Stomach (tissue), 9 donors: Measurements from ENCODE around the gene DOCK1. TPM values are rescaled to one million over a fixed set of nuclear protein-coding genes. Genes with fewer than 3 reads are reported as not detected.

ENCODE experiments used
- DNase-seq, 2 donors: peaks; one replicate each; pipeline versions ENCODE4 v3.0.0 to v3.0.0-alpha.2; 2013 to 2019
- H3K27ac ChIP-seq, 5 donors: fragments of 200-600 bp in 4 of 5; sonication (generic) in 4 of 5; one replicate each; pipeline ENCODE4 v1.5.1; 2013 to 2019; ENCODE audit warnings: mild to moderate bottlenecking in 1 of 5, moderate library complexity in 1 of 5
- H3K27me3 ChIP-seq, 3 donors: fragments of 200-600 bp; sonication (generic); one replicate each; pipeline ENCODE4 v1.5.1; 2017 to 2019; ENCODE audit warnings: mixed run types in 1 of 3
- H3K36me3 ChIP-seq, 4 donors: fragments of 200-600 bp; sonication (generic); 1 replicate in 3 of 4; 2 replicates in 1 of 4; pipeline ENCODE4 v1.5.1; 2016 to 2019
- H3K4me1 ChIP-seq, 4 donors: fragments of 200-600 bp; sonication (generic); one replicate each; pipeline ENCODE4 v1.5.1; 2016 to 2019
- H3K4me3 ChIP-seq, 4 donors: fragments of 200-600 bp; sonication (generic) in 3 of 4; one replicate each; pipeline ENCODE4 v1.5.1; 2016 to 2019; ENCODE audit warnings: mild to moderate bottlenecking in 1 of 4
- H3K9me3 ChIP-seq, 4 donors: fragments of 200-600 bp; sonication (generic); one replicate each; pipeline ENCODE4 v1.5.1; 2016 to 2019
- CTCF ChIP-seq, 7 experiments: fragments of 450-650 bp in 4 of 7; fragments of 200-600 bp in 3 of 7; sonication (generic) in 3 of 7; IDR thresholded peaks; one replicate each; pipeline ENCODE4 v1.5.1; 2016 to 2019; ENCODE audit warnings: antibody characterized with exemption in 7 of 7, control low read depth in 2 of 7, mild to moderate bottlenecking in 1 of 7
- EP300 ChIP-seq: sonication (generic); formaldehyde crosslinking; IDR thresholded peaks from one replicate; pipeline ENCODE4 v1.6.1; 2017; ENCODE audit warnings: antibody characterized with exemption
- POLR2A ChIP-seq, 4 donors: fragments of 450-650 bp; IDR thresholded peaks; one replicate each; pipeline ENCODE4 v1.6.1; 2016; ENCODE audit warnings: antibody characterized with exemption in 4 of 4, control low read depth in 2 of 4, mild to moderate bottlenecking in 1 of 4, moderate library complexity in 1 of 4
- POLR2AphosphoS5 ChIP-seq, 3 donors: sonication (generic); formaldehyde crosslinking; IDR thresholded peaks; one replicate each; pipeline ENCODE4 v1.6.1; 2016; ENCODE audit warnings: antibody characterized with exemption in 3 of 3
- WGBS, 5 donors: extraction: QIAGEN DNeasy Blood & Tissue Kit in 3 of 5; methylation state at CpG; one replicate each; pipeline versions ENCODE4 v1.1.5 to v1.1.7; 2013 to 2018; 5-methylcytosine and 5-hydroxymethylcytosine counted together
- intact Hi-C: fragments of 100-400 bp; cut with DNase I; formaldehyde crosslinking; loops from one replicate; pipeline ENCODE4 v1.15.1; 2023; ENCODE audit warnings: low total_unique reads
- polyA plus RNA-seq, 3 donors: library from polyadenylated mRNA; stranded (reverse); fragments of 200-250 nt; gene quantifications; one replicate each; pipeline ENCODE4 v1.2.3, GENCODE V29; 2013
- total RNA-seq, 5 donors: library from RNA; depleted of rRNA; stranded (reverse); fragments of >200 nt; gene quantifications; one replicate each; pipeline versions ENCODE4 v1.1.0 to v1.2.3, GENCODE V29; 2014 to 2016
- donor health status: healthy with polysubstance abuse.
- donor health status: Bipolar disorder and iron deficiency.
- donor health status: healthy.

The DOCK1 gene
- total and polyA plus RNA-seq, 8 donors, result 8.4 to 114 (median 35.0) TPM

GRCh38 chr10:127091354-127091753 is 186.1 kb downstream of the DOCK1 start:
- no peak for TF ChIP-seq EP300
- no peak for TF ChIP-seq POLR2AphosphoS5 (IDR thresholded peaks at IDR 0.05)
- no peak for TF ChIP-seq POLR2A (IDR thresholded peaks at IDR 0.05)
- TF ChIP-seq CTCF (IDR thresholded peaks at IDR 0.05), result no peak
- no peak overlapping the region for H3K4me3 ChIP-seq
- DNase-seq, result no peak
- H3K27me3 ChIP-seq, result no peaks in the 10 kb centered on the region
- no peaks in the 10 kb centered on the region for H3K9me3 ChIP-seq
- no peaks in the 10 kb centered on the region for H3K4me1 ChIP-seq
- no peak overlapping the region for H3K27ac ChIP-seq
- intact Hi-C loops, result no loop called here
- 80 to 92% (median 90%) methylated on average over 7 of the region's 7 CpGs for WGBS, 5 donors
- H3K36me3 ChIP-seq, result peaks cover 0 to 54% (median 44%) of the 10 kb centered on the region in 4 donors

GRCh38 chr10:127092916-127093315 is 187.7 kb downstream of the DOCK1 start:
- WGBS, 5 donors, result 83 to 92% (median 87%) methylated on average over 9 of the region's 9 CpGs
- Histone ChIP-seq H3K27me3 (no peaks in the 10 kb centered on the region), H3K9me3 (no peaks in the 10 kb centered on the region), H3K27ac (no peak overlapping the region), H3K4me1 (no peaks in the 10 kb centered on the region), H3K36me3 (peaks cover 0 to 60% (median 48%) of the 10 kb centered on the region in 4 donors), H3K4me3 (no peak overlapping the region)
- DNase-seq, result no peak
- intact Hi-C loops, result no loop called here
- TF ChIP-seq EP300, result no peak
- TF ChIP-seq POLR2A (IDR thresholded peaks at IDR 0.05), result no peak
- TF ChIP-seq POLR2AphosphoS5 (IDR thresholded peaks at IDR 0.05), result no peak
- no peak for TF ChIP-seq CTCF (IDR thresholded peaks at IDR 0.05)

- H3K4me1 ChIP-seq, result no peaks in the 10 kb centered on the region
- peaks cover 0 to 66% (median 51%) of the 10 kb centered on the region in 4 donors for H3K36me3 ChIP-seq
- 92 to 98% (median 94%) methylated on average over 4 of the region's 4 CpGs for WGBS, 5 donors
- intact Hi-C loops, result no loop called here
- H3K4me3 ChIP-seq, result no peak overlapping the region
- H3K27ac ChIP-seq, result no peak overlapping the region
- no peaks in the 10 kb centered on the region for H3K9me3 ChIP-seq
- DNase-seq, result no peak
- TF ChIP-seq POLR2AphosphoS5 (IDR thresholded peaks at IDR 0.05) (no peak), CTCF (IDR thresholded peaks at IDR 0.05) (no peak), POLR2A (IDR thresholded peaks at IDR 0.05) (no peak), EP300 (no peak)
- no peaks in the 10 kb centered on the region for H3K27me3 ChIP-seq
These were observed 189.8 kb downstream of the DOCK1 start for GRCh38 chr10:127094984-127095383.

- no peak overlapping the region for H3K4me3 ChIP-seq
- H3K27ac ChIP-seq, result no peak overlapping the region
- intact Hi-C loops, result no loop called here
- no peaks in the 10 kb centered on the region for H3K27me3 ChIP-seq
- no peaks in the 10 kb centered on the region for H3K4me1 ChIP-seq
- TF ChIP-seq POLR2AphosphoS5 (IDR thresholded peaks at IDR 0.05), result no peak
- no peak for TF ChIP-seq CTCF (IDR thresholded peaks at IDR 0.05)
- TF ChIP-seq POLR2A (IDR thresholded peaks at IDR 0.05), result no peak
- no peak for TF ChIP-seq EP300
- DNase-seq, result no peak
- no peaks in the 10 kb centered on the region for H3K9me3 ChIP-seq
- H3K36me3 ChIP-seq, result peaks cover 0 to 52% (median 31%) of the 10 kb centered on the region in 4 donors
- WGBS, 5 donors, result 84 to 92% (median 89%) methylated on average over 10 of the region's 10 CpGs
These were observed 195.9 kb downstream of the DOCK1 start for GRCh38 chr10:127100983-127101615.
